WTC11 (cell line): ENCODE results near the gene MAP3K5.

Source experiments
- TEAD1 ChIP-seq: sonication (generic); formaldehyde crosslinking; IDR thresholded peaks from 2 replicates; pipeline ENCODE4 v1.8.0; 2022; ENCODE audit warnings: mild to moderate bottlenecking, missing genetic modification reagents
- TF ChIP-seq, protein P1 (sequence below): fragments of 200-600 bp; IDR thresholded peaks from 2 replicates; pipeline ENCODE4 v1.8.0; 2022; ENCODE audit warnings: antibody characterized with exemption
- TF ChIP-seq, protein P2 (sequence below): fragments of 250-450 bp; sonication (Bioruptor Pico); IDR thresholded peaks from 2 replicates; pipeline ENCODE4 v2.1.2; 2022; ENCODE audit warnings: mild to moderate bottlenecking, moderate library complexity

GRCh38 chr6:136788069-136788902, 4.0 kb downstream of the MAP3K5 start:
- TF ChIP-seq TEAD1 (CRISPR knock-in tag), result no peak
- TF ChIP-seq, protein P1, sequence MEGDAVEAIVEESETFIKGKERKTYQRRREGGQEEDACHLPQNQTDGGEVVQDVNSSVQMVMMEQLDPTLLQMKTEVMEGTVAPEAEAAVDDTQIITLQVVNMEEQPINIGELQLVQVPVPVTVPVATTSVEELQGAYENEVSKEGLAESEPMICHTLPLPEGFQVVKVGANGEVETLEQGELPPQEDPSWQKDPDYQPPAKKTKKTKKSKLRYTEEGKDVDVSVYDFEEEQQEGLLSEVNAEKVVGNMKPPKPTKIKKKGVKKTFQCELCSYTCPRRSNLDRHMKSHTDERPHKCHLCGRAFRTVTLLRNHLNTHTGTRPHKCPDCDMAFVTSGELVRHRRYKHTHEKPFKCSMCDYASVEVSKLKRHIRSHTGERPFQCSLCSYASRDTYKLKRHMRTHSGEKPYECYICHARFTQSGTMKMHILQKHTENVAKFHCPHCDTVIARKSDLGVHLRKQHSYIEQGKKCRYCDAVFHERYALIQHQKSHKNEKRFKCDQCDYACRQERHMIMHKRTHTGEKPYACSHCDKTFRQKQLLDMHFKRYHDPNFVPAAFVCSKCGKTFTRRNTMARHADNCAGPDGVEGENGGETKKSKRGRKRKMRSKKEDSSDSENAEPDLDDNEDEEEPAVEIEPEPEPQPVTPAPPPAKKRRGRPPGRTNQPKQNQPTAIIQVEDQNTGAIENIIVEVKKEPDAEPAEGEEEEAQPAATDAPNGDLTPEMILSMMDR, result no peak
- TF ChIP-seq, protein P2, sequence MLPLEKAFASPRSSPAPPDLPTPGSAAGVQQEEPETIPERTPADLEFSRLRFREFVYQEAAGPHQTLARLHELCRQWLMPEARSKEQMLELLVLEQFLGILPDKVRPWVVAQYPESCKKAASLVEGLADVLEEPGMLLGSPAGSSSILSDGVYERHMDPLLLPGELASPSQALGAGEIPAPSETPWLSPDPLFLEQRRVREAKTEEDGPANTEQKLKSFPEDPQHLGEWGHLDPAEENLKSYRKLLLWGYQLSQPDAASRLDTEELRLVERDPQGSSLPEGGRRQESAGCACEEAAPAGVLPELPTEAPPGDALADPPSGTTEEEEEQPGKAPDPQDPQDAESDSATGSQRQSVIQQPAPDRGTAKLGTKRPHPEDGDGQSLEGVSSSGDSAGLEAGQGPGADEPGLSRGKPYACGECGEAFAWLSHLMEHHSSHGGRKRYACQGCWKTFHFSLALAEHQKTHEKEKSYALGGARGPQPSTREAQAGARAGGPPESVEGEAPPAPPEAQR (CRISPR knock-in tag), result no peak
